GM21723 (cell line): Measurements from ENCODE around the gene NFU1.

ENCODE experiments used
- ATAC-seq: cut with Tn5 transposase; IDR thresholded peaks from one replicate; pipeline ENCODE4 v1.9.1; 2021; ENCODE audit warnings: mild to moderate bottlenecking, moderate library complexity; ENCODE audit not compliant: unreplicated experiment

Gene NFU1

DNA sequence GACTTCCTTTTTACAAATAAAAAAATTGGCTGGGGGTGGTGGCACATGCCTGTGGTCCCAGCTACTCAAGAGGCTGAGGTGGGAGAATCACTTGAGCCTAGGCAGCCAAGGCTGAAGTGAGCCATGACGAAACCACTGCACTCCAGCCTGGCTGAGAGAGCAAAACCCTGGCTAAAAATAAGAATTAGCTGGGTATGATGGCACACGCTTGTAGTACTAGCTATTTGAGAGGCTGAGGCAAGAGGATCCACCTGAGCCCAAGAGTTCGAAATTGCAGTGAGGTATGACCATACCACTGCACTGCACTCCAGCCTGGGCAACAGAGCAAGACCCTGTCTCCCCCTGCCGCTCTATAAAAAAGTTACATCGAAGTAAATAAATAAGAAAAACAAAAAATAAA is 83.9 kb downstream of the NFU1 start:
- ATAC-seq = no peak

DNA sequence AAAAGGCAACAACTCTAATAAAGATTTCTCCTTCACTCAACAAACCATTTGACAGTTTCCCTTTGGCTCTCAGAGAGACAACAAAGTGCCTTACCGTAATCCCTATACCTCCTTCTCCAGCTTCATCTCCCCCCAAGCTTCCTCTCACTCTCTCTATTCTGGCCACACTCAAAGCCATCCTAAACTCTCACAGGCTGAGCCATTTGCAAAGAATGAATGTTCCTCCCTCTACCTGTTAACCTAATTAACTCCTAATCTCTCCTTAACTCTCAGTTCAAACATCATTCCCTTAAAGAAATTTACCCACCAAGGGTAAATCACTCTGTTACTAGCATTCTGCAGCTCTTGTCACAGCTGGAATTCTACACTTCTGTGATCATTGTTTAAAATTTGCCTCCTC is 88.5 kb downstream of the NFU1 start:
- no peak for ATAC-seq
